HCT116 (cell line): ENCODE results near the gene THBS3. TPM values are rescaled to one million over a fixed set of nuclear protein-coding genes. Genes with fewer than 3 reads are reported as not detected.
A peak's percentile ranks its signal among the peaks of the same experiment; 100 is the strongest.

Experiments
- ATAC-seq: fragments of 200-7000 bp; cut with Tn5 transposase; 2 replicates; pipeline ENCODE4 v1.9.1; 2020; ENCODE audit warnings: mild to moderate bottlenecking, moderate library complexity
- BruUV-seq: library from RNA; stranded (reverse); fragments of 400-500 nt; replicated peaks from 2 replicates; lab custom pipeline; 2021; lab: Mats Ljungman, UMichigan
- CTCF ChIA-PET: fragments of 300-600 bp; sonication (Branson Sonifier 250); formaldehyde crosslinking; loops from one replicate; lab custom pipeline; 2021; ENCODE audit warnings: antibody characterized with exemption; lab: Charles Lee
- POLR2A ChIA-PET: fragments of 300-600, 350-600 bp; sonication (Branson Sonifier 250); formaldehyde crosslinking; loops from one replicate; lab custom pipeline; 2021; ENCODE audit warnings: antibody characterized with exemption; lab: Charles Lee
- RAD21 ChIA-PET, 2 experiments: fragments of 300-600 bp; sonication (Branson Sonifier 250); formaldehyde crosslinking; loops; one replicate each; lab custom pipeline; 2023; ENCODE audit warnings: low total read pairs in 2 of 2; ENCODE audit not compliant: uncharacterized antibody in 2 of 2, unreplicated experiment in 2 of 2, low non-redundant PET in 1 of 2; lab: Charles Lee
- DNase-seq: peaks from one replicate; pipeline ENCODE4 v3.0.0-alpha.2; 2010; ENCODE audit warnings: low read depth, low spot score
- H2AFZ ChIP-seq: fragments of 200-600 bp; shearing (Covaris generic), sonication (generic); 2 replicates; pipeline ENCODE4 v1.6.1; 2017; ENCODE audit warnings: low read depth, mixed run types, mixed read lengths, antibody characterized with exemption, low read length; ENCODE audit not compliant: poor library complexity, severe bottlenecking
- H3K27ac ChIP-seq: 2 replicates; pipeline ENCODE4 v1.5.1; 2012; ENCODE audit warnings: low read depth, low read length
- H3K27me3 ChIP-seq: fragments of 200-600 bp; sonication (generic); 2 replicates; pipeline ENCODE4 v1.6.1; 2016; ENCODE audit warnings: mixed run types, low read length, mixed read lengths; ENCODE audit not compliant: insufficient read depth
- H3K36me3 ChIP-seq, 2 experiments: fragments of 200-500 bp in 1 of 2; fragments of 200-600 bp in 1 of 2; sonication (Bioruptor generic) in 1 of 2; sonication (generic) in 1 of 2; 2 replicates each; pipeline versions ENCODE4 v1.5.1 to v1.6.1; 2014 to 2016; ENCODE audit warnings: low read length in 2 of 2, inconsistent platforms in 1 of 2, mixed read lengths in 1 of 2, mixed run types in 1 of 2; ENCODE audit not compliant: insufficient read depth in 2 of 2, control insufficient read depth in 1 of 2
- H3K4me1 ChIP-seq, 2 experiments: fragments of 200-600 bp in 1 of 2; sonication (generic) in 1 of 2; 2 replicates each; pipeline versions ENCODE4 v1.5.1 to v1.6.1; 2012 to 2017; ENCODE audit warnings: low read length in 2 of 2, inconsistent platforms in 1 of 2, mild to moderate bottlenecking in 1 of 2, mixed read lengths in 1 of 2, mixed run types in 1 of 2, moderate library complexity in 1 of 2; ENCODE audit not compliant: insufficient read depth in 2 of 2, control insufficient read depth in 1 of 2
- H3K4me2 ChIP-seq: fragments of 200-600 bp; sonication (generic); 2 replicates; pipeline ENCODE4 v1.6.1; 2017; ENCODE audit warnings: mixed run types, low read length, mixed read lengths
- H3K4me3 ChIP-seq, 2 experiments: fragments of 200-600 bp in 1 of 2; sonication (generic) in 1 of 2; replicated peaks in 1 of 2; 2 replicates each; pipeline ENCODE4 v1.5.1; 2011 to 2016; ENCODE audit warnings: low read length in 2 of 2, control low read depth in 1 of 2, low read depth in 1 of 2, mild to moderate bottlenecking in 1 of 2, mixed read lengths in 1 of 2, mixed run types in 1 of 2
- H3K79me2 ChIP-seq: fragments of 200-600 bp; sonication (generic); 2 replicates; pipeline ENCODE4 v1.6.1; 2017; ENCODE audit warnings: mild to moderate bottlenecking, mixed run types, low read length, moderate library complexity, mixed read lengths; ENCODE audit not compliant: insufficient read depth
- H3K9ac ChIP-seq: fragments of 200-600 bp; sonication (generic); 2 replicates; pipeline ENCODE4 v1.6.1; 2016; ENCODE audit warnings: low read length, mixed read lengths
- H3K9me2 ChIP-seq: fragments of 200-600 bp; sonication (generic), shearing (Covaris generic); 2 replicates; pipeline ENCODE4 v1.6.1; 2017; ENCODE audit warnings: mixed run types, mild to moderate bottlenecking, moderate library complexity; ENCODE audit not compliant: insufficient read depth
- H3K9me3 ChIP-seq, 2 experiments: fragments of 200-500 bp in 1 of 2; fragments of 200-600 bp in 1 of 2; sonication (Bioruptor generic) in 1 of 2; sonication (generic) in 1 of 2; 2 replicates each; pipeline ENCODE4 v1.6.1; 2014 to 2017; ENCODE audit warnings: low read length in 2 of 2, mixed read lengths in 2 of 2, inconsistent platforms in 1 of 2, low read depth in 1 of 2, mild to moderate bottlenecking in 1 of 2, mixed run types in 1 of 2, moderate library complexity in 1 of 2; ENCODE audit not compliant: control insufficient read depth in 1 of 2, insufficient read depth in 1 of 2
- H4K20me1 ChIP-seq: fragments of 200-600 bp; sonication (generic), shearing (Covaris generic); 2 replicates; pipeline ENCODE4 v1.6.1; 2017; ENCODE audit warnings: mixed run types, mild to moderate bottlenecking, moderate library complexity; ENCODE audit not compliant: insufficient read depth
- ATF3 ChIP-seq: IDR thresholded peaks from 2 replicates; pipeline ENCODE4 v1.6.1; 2012
- POLR2A ChIP-seq: IDR thresholded peaks from 2 replicates; pipeline ENCODE4 v1.7.0; 2011; ENCODE audit warnings: borderline replicate concordance; ENCODE audit not compliant: insufficient read depth, insufficient read length; ENCODE audit errors: extremely low read depth
- POLR2AphosphoS5 ChIP-seq: IDR thresholded peaks from 2 replicates; pipeline ENCODE4 v1.6.1; 2011; ENCODE audit warnings: mild to moderate bottlenecking, low read depth, low read length, moderate library complexity
- TCF7L2 ChIP-seq: IDR thresholded peaks from 2 replicates; pipeline ENCODE4 v1.7.0; 2011; ENCODE audit warnings: borderline replicate concordance, inconsistent platforms; ENCODE audit not compliant: insufficient read depth, insufficient read length; ENCODE audit errors: extremely low read depth
- YY1 ChIP-seq: IDR thresholded peaks from 2 replicates; pipeline ENCODE4 v1.6.1; 2011; ENCODE audit warnings: low read length, low read depth, moderate library complexity, mild to moderate bottlenecking; ENCODE audit not compliant: insufficient replicate concordance; ENCODE audit errors: extremely low read depth
- intact Hi-C: fragments of 100-400 bp; cut with micrococcal nuclease; formaldehyde crosslinking; loops from 2 replicates; pipeline ENCODE4 v1.10.0; 2022
- total RNA-seq: library from RNA; stranded (reverse); gene quantifications from one replicate; pipeline ENCODE4 v1.2.1, GENCODE V29; 2021; ENCODE audit not compliant: unreplicated experiment

The THBS3 gene
- total RNA-seq, 1 experiment from 2014 or later, result 15.9 TPM

GRCh38 chr1:155173478-155174323, 34.0 kb downstream of the THBS3 start, which contains the start of gene TRIM46:
TSS of gene TRIM46 (plus strand) at chr1:155173849. CDS start at chr1:155173967, 118 bp downstream.
- Histone ChIP-seq H3K36me3 (peaks cover 2 to 7% of the 10 kb centered on the region in 2 experiments; a peak in 3 of 4 replicates), H3K9me3 (no peaks in the 10 kb centered on the region), H4K20me1 (no peaks in the 10 kb centered on the region), H3K9ac (peak within 1 kb of the TSS; percentile 87), H3K27me3 (no peaks in the 10 kb centered on the region), H3K9me2 (no peaks in the 10 kb centered on the region), H3K4me2 (peak within 1 kb of the TSS; percentile 76), H3K4me1 (peaks cover 7 to 42% of the 10 kb centered on the region in 2 experiments; a peak in 3 of 4 replicates), H3K79me2 (peaks cover 25% of the 10 kb centered on the region), H3K4me3 (peak within 1 kb of the TSS; percentile 84 to 97), H3K27ac (peak within 1 kb of the TSS; percentile 76), H2AFZ (peak within 1 kb of the TSS; percentile 66)
- DNase-seq (no peak), ATAC-seq (peak; percentile 51)
- CTCF ChIA-PET, result interaction anchor here (0.7 to 4.6 kb wide), 32 partner anchors 9 to 478 kb away, joined by 3 to 71 read pairs (median 4); partner anchors contain the start of genes CLK2, EFNA3, EFNA4 and MTX1
- no TSS peak for BruUV-seq
- RAD21 ChIA-PET, result interaction anchor here (0.8 to 1.3 kb wide), 2 partner anchors 20 to 82 kb away, joined by 3 to 4 read pairs; no protein-coding TSS in a partner anchor
- TF ChIP-seq POLR2A, result peak; percentile 18
- no peak for TF ChIP-seq ATF3
- peak; percentile 30 for TF ChIP-seq YY1
- no peak for TF ChIP-seq POLR2AphosphoS5
- no peak for TF ChIP-seq TCF7L2
- POLR2A ChIA-PET, result interaction anchor here (0.5 to 2.5 kb wide), 11 partner anchors 11 to 200 kb away, joined by 3 to 15 read pairs (median 3); partner anchors contain the start of genes ADAM15 and SLC50A1
- intact Hi-C loops, result loop anchor here (1.0 to 10.0 kb wide), 2 partner anchors 54 to 151 kb away; partner anchors contain the start of gene RUSC1
